ENCODE measurements around the gene ZNF879.

Gene ZNF879

GRCh38 chr5:178998441-178998840 lies 25.2 kb upstream of the ZNF879 start:
- H3K27ac ChIP-seq = no peak overlapping the region

GRCh38 chr5:179006564-179006963 lies 17.0 kb upstream of the ZNF879 start:
- H3K4me3 ChIP-seq = no peak overlapping the region
- H3K27ac ChIP-seq = no peak overlapping the region

More at GRCh38 chr5:178998441-178998840, 25.2 kb upstream of the ZNF879 start:
- H3K4me3 ChIP-seq = no peak overlapping the region

- Histone ChIP-seq H3K4me3 (no peak overlapping the region), H3K27ac (no peak overlapping the region)
These were observed 14.9 kb upstream of the ZNF879 start for GRCh38 chr5:179008667-179009066.

- no peak overlapping the region for H3K4me3 ChIP-seq
These were observed 9.5 kb downstream of the ZNF879 start for GRCh38 chr5:179033004-179033580.

GRCh38 chr5:179044765-179045164 lies 21.2 kb downstream of the ZNF879 start:
- Histone ChIP-seq H3K4me3 (no peak overlapping the region), H3K27ac (no peak overlapping the region)

More at GRCh38 chr5:179033004-179033580, 9.5 kb downstream of the ZNF879 start:
- no peak overlapping the region for H3K27ac ChIP-seq

- no peak overlapping the region for H3K4me3 ChIP-seq
- H3K27ac ChIP-seq = no peak overlapping the region
These were observed 28.2 kb downstream of the ZNF879 start for GRCh38 chr5:179051784-179052183.

GRCh38 chr5:179054036-179054785 lies 30.6 kb downstream of the ZNF879 start:
- Histone ChIP-seq H3K27ac (peak overlapping the region in 1 of 21 experiments; percentile 18), H3K4me3 (no peak overlapping the region)

- H3K4me3 ChIP-seq = no peak overlapping the region
- peak overlapping the region in 1 of 21 experiments; percentile 18 for H3K27ac ChIP-seq
These were observed 31.3 kb downstream of the ZNF879 start for GRCh38 chr5:179054876-179055275.

GRCh38 chr5:179055436-179055835 lies 31.8 kb downstream of the ZNF879 start:
- Histone ChIP-seq H3K4me3 (no peak overlapping the region), H3K27ac (no peak overlapping the region)

- H3K27ac ChIP-seq = no peak overlapping the region
- no peak overlapping the region for H3K4me3 ChIP-seq
These were observed 32.2 kb downstream of the ZNF879 start for GRCh38 chr5:179055841-179056240.

GRCh38 chr5:179060116-179061008 lies 36.8 kb downstream of the ZNF879 start, which contains the start of gene ZNF354C:
TSS of gene ZNF354C (plus strand) at chr5:179060373. CDS start at chr5:179062069, 1,696 bp downstream.
- Histone ChIP-seq H3K4me3 (peak within 1 kb of the TSS; percentile 57 to 90 (median 76)), H3K27ac (peak within 1 kb of the TSS; percentile 8 to 90 (median 83))

GRCh38 chr5:179061025-179061424 lies 37.4 kb downstream of the ZNF879 start:
- Histone ChIP-seq H3K27ac (peak overlapping the region in 10 of 21 experiments; percentile 65 to 90 (median 84)), H3K4me3 (peak overlapping the region; percentile 57 to 90 (median 76))

- H3K27ac ChIP-seq = no peak overlapping the region
- H3K4me3 ChIP-seq = no peak overlapping the region
These were observed 42.1 kb downstream of the ZNF879 start for GRCh38 chr5:179065703-179066102.

GRCh38 chr5:179079165-179079987 lies 55.8 kb downstream of the ZNF879 start:
- Histone ChIP-seq H3K27ac (no peak overlapping the region), H3K4me3 (no peak overlapping the region)

- no peak overlapping the region for H3K27ac ChIP-seq
- no peak overlapping the region for H3K4me3 ChIP-seq
These were observed 57.1 kb downstream of the ZNF879 start for GRCh38 chr5:179080724-179081123.

Data from skin epidermis (tissue), 12 donors.